Activated T-helper 2 cell treated with anti-CD3 and anti-CD28 coated beads, Interferon-gamma antibody, Interleukin-2, Interleukin-4, amounts not matched to agents 10 μg/mL and 5 μg/mL and 100 μg/mL, durations not matched to agents 14 hours and 24 hours and 36 hours (primary cell): ENCODE measurements around the gene FREM1. TPM values are rescaled to one million over a fixed set of nuclear protein-coding genes. Genes with fewer than 3 reads are reported as not detected.

Experiments used
- DNase-seq: peaks from one replicate; pipeline ENCODE4 v3.0.0; 2021; ENCODE audit warnings: low spot score
- H3K27ac Mint-ChIP-seq: one replicate; pipeline ENCODE4 v1.8.0; 2021; ENCODE audit warnings: mixed read lengths
- H3K27me3 Mint-ChIP-seq: one replicate; pipeline ENCODE4 v1.8.0; 2021; ENCODE audit warnings: low read depth, mixed read lengths
- H3K36me3 Mint-ChIP-seq: one replicate; pipeline ENCODE4 v1.8.0; 2021; ENCODE audit warnings: low read depth, mixed read lengths
- H3K4me1 Mint-ChIP-seq: one replicate; pipeline ENCODE4 v1.8.0; 2021; ENCODE audit warnings: low read depth, mixed read lengths
- H3K4me3 Mint-ChIP-seq: one replicate; pipeline ENCODE4 v1.8.0; 2021; ENCODE audit warnings: low read depth, mild to moderate bottlenecking, moderate library complexity, mixed read lengths
- H3K9me3 Mint-ChIP-seq: one replicate; pipeline ENCODE4 v1.8.0; 2021; ENCODE audit warnings: mixed read lengths
- intact Hi-C: fragments of 100-400 bp; cut with micrococcal nuclease; formaldehyde crosslinking; loops from one replicate; pipeline ENCODE4 v1.15.1; 2023
- total RNA-seq: library from RNA; stranded (reverse); gene quantifications from 2 replicates; pipeline ENCODE4 v1.2.3, GENCODE V29; 2022

Gene FREM1
- total RNA-seq, 1 donor from 2014 or later, result not detected

DNA sequence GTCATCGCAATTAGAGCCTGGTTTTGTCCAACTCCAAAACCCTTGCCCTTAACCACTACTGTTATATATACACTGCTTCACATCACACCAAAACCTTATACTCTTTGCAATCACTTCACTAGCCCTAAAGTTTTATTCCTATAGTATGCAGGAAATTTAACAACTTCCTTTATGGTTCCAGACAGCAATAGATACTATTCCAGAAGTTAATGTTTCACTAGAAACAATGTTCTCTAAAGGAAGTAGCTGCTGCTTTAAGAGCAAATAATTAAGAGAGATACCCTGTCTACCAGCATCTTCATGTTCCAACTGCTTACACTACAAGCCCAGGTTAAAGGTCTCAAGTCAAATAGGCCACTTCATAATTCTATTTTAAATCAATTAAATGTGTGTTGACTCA lies 22.0 kb downstream of the FREM1 start:
- Mint-ChIP-seq H3K27ac (no peak overlapping the region), H3K27me3 (peaks cover 2% of the 10 kb centered on the region), H3K4me1 (no peaks in the 10 kb centered on the region), H3K36me3 (no peaks in the 10 kb centered on the region), H3K9me3 (no peaks in the 10 kb centered on the region), H3K4me3 (no peak overlapping the region)
- intact Hi-C loops, result no loop called here
- no peak for DNase-seq

DNA sequence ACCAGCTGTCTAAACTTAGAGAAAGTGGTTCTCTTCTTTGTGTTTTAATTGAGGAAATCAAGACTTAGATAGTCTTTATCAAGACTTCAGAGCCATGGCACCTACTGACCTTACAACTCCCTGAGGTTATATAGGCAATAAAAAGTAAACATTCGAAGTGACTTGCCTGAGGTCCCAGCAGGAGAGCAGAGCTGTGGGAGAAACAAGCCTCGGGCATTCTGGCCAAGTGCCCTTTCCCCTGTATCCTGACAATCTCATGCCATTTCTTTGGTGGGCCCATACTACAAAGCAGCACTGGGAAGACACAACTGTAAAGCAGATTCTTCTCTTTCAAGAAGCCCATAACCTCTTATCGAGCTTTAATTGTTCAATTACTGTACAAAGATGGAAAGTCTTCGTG lies 23.1 kb downstream of the FREM1 start:
- DNase-seq, result no peak
- H3K27ac Mint-ChIP-seq, result no peak overlapping the region
- intact Hi-C loops, result no loop called here
- H3K36me3 Mint-ChIP-seq, result no peaks in the 10 kb centered on the region
- H3K4me3 Mint-ChIP-seq, result no peak overlapping the region
- peaks cover 2% of the 10 kb centered on the region for H3K27me3 Mint-ChIP-seq
- H3K4me1 Mint-ChIP-seq, result no peaks in the 10 kb centered on the region
- no peaks in the 10 kb centered on the region for H3K9me3 Mint-ChIP-seq

DNA sequence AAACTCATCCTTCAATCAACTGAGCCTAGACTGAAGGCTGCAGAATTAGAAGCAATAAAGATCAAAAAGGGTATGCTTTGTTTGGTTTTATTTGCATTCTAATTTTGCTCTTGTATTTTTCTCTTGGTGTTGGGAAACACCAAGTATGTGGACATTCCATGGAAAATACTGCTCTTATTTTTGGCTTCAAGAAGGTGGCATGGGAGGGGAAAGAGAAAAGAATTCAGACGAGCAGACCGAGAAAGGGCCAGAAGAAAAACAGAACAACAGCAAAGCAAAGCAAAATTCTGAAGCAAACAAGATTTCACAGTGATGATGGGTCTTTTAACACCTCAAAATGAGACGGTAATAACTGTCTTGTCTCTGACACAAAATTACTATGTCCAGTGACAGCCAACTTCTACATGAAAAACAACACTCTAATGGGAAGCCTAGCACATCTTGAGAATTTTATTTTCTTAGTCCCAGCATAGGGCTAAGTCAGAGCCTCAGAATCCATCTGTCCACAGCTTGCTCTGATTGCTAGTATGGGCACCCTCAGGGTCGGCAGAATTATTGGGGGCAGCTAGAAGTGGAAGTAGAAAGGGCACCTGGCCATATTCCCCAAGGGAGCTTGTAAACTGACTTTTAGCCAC lies 26.8 kb downstream of the FREM1 start:
- no peaks in the 10 kb centered on the region for H3K4me1 Mint-ChIP-seq
- H3K27me3 Mint-ChIP-seq, result no peaks in the 10 kb centered on the region
- H3K4me3 Mint-ChIP-seq, result no peak overlapping the region
- intact Hi-C loops, result no loop called here
- no peaks in the 10 kb centered on the region for H3K36me3 Mint-ChIP-seq
- no peaks in the 10 kb centered on the region for H3K9me3 Mint-ChIP-seq
- no peak for DNase-seq
- no peak overlapping the region for H3K27ac Mint-ChIP-seq

DNA sequence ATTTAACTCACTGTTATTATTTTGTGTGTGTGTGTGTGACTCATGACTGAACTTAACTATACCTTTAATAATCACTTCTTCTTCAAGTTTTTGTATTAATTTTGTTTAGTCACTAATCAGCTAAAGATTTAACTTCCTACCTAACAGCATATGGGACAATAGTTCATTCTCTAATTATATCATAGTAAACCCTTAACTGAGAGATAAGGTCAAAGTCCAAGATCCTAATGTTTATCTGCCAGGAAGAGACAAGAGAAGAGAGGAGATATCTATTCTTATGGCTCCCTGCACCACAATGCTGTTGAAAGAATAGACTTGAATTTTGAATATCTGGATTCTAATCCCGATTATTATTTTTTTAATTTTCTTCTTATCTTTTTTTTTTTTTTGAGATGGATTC lies 28.1 kb downstream of the FREM1 start:
- Mint-ChIP-seq H3K27ac (no peak overlapping the region), H3K9me3 (no peaks in the 10 kb centered on the region), H3K27me3 (no peaks in the 10 kb centered on the region), H3K36me3 (no peaks in the 10 kb centered on the region), H3K4me1 (no peaks in the 10 kb centered on the region), H3K4me3 (no peak overlapping the region)
- no peak for DNase-seq
- intact Hi-C loops, result no loop called here

DNA sequence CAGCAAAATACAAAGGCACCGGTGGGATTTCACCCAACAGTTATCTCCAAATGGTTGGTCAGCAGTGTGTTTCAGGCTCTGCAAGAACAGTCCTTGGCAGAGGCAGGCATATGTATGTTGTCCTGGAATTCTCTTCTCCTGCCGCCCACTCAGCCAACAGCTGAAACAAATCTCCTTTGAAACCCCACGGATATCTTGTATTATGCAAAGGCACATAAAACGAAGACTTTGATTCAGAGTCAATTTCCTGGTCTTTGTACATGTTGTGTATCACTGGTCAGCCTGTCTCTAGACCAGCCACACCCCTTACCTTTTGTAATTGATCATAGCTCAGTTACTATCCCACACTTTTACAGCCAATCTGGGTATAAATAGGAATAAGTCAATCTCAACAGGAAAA lies 29.2 kb downstream of the FREM1 start:
- intact Hi-C loops, result no loop called here
- Mint-ChIP-seq H3K4me3 (no peak overlapping the region), H3K9me3 (no peaks in the 10 kb centered on the region), H3K4me1 (no peaks in the 10 kb centered on the region), H3K36me3 (no peaks in the 10 kb centered on the region), H3K27me3 (no peaks in the 10 kb centered on the region), H3K27ac (no peak overlapping the region)
- DNase-seq, result no peak

DNA sequence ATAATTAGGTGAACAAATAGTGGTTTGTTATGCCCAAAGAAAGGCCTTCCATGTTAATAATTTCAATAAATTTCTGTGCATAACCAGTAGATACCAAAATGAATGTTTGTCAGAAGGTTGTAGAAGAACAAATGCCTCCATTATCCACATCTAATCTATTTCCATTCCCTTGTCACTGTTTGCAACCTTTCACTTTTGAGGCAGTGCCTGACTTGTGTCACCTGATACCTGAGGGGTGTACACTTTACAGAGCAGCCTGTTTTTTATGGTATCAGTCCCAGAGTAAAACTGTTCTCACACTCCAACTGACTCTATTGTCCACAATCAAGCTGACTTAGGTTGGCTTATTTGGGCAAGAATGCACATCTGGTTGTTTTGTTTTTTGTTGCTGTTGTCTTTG lies 40.1 kb downstream of the FREM1 start:
- DNase-seq, result no peak
- no peaks in the 10 kb centered on the region for H3K36me3 Mint-ChIP-seq
- intact Hi-C loops, result no loop called here
- H3K27ac Mint-ChIP-seq, result no peak overlapping the region
- no peaks in the 10 kb centered on the region for H3K4me1 Mint-ChIP-seq
- no peaks in the 10 kb centered on the region for H3K9me3 Mint-ChIP-seq
- no peaks in the 10 kb centered on the region for H3K27me3 Mint-ChIP-seq
- H3K4me3 Mint-ChIP-seq, result no peak overlapping the region

DNA sequence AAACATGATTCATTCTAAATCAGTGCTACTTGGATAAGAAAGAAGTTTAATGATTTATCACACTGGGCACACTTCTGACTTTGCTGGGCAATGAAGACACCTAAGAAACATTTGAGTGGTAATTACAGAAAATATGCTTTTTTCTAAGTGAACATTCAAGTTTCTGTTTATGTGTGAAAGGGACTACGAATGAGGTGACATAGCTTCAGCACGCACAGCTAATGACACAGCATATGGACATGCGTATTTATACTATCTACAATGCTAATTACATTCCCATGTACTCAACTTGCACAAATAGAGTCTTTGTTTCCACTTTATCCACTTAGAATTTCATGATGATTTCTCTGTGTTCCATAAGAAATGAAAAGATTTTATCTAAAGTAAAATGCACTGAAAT lies 40.6 kb downstream of the FREM1 start:
- no peaks in the 10 kb centered on the region for H3K36me3 Mint-ChIP-seq
- H3K27me3 Mint-ChIP-seq, result no peaks in the 10 kb centered on the region
- intact Hi-C loops, result no loop called here
- no peak for DNase-seq
- no peak overlapping the region for H3K27ac Mint-ChIP-seq
- no peaks in the 10 kb centered on the region for H3K9me3 Mint-ChIP-seq
- no peak overlapping the region for H3K4me3 Mint-ChIP-seq
- no peaks in the 10 kb centered on the region for H3K4me1 Mint-ChIP-seq

DNA sequence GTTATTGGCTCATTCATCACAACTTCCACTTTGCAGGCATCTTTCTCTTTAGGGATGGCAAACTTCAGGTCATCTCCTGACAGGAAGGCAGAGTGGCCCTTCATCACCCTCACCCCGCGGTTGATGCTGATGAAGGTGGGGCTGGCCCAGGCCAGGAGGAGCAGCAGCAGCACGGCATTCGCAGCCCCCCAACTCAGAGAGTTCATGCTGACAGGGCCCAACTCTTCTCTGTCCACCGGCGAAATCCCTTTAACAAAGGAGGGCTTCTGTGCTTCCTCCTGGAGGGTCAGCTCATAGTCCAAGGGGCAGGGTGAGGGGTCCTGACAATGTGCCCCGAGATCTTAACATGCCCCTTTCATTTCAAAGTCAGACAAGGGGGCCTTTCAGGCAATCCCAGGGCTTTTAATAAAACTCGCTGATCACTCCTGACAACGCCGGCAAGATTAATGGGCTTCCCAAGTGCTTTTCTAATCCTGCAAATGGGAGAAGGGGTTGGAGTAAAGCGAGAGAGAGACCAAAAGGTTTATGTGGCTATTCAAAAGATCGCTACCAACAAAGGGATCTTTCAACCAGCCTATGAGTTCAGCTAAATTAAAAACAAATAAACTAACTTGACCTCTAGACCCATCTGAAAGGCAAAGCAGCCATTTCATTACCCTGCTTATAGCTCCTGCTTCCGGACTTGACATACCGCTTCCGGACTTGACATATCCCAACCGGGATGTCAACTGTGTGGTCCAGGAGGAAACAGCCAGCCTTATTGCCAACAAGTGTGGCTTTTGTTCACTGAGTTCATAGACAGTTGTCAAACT lies 41.2 kb downstream of the FREM1 start:
- H3K27ac Mint-ChIP-seq, result no peak overlapping the region
- no peaks in the 10 kb centered on the region for H3K36me3 Mint-ChIP-seq
- H3K4me1 Mint-ChIP-seq, result no peaks in the 10 kb centered on the region
- H3K4me3 Mint-ChIP-seq, result no peak overlapping the region
- H3K9me3 Mint-ChIP-seq, result no peaks in the 10 kb centered on the region
- intact Hi-C loops, result no loop called here
- no peaks in the 10 kb centered on the region for H3K27me3 Mint-ChIP-seq
- DNase-seq, result no peak

DNA sequence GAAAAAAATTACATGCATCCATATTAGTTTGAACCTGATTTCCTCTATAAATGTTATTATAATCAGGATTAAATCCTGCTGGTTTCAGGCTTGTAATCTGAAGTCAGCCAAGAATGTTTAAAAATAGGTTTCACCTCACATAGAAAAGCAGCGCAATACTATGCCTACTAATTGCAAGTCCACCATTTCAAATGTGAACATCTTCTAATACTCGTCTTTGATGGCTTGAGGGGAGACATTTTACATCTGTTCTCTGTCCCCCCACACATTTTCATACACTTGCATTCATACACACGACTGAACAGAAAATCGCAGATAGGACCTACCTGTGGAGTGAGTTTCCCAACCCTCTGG lies 41.8 kb downstream of the FREM1 start:
- Mint-ChIP-seq H3K36me3 (no peaks in the 10 kb centered on the region), H3K27ac (no peak overlapping the region), H3K27me3 (no peaks in the 10 kb centered on the region), H3K9me3 (no peaks in the 10 kb centered on the region), H3K4me1 (no peaks in the 10 kb centered on the region), H3K4me3 (no peak overlapping the region)
- intact Hi-C loops, result no loop called here
- no peak for DNase-seq

DNA sequence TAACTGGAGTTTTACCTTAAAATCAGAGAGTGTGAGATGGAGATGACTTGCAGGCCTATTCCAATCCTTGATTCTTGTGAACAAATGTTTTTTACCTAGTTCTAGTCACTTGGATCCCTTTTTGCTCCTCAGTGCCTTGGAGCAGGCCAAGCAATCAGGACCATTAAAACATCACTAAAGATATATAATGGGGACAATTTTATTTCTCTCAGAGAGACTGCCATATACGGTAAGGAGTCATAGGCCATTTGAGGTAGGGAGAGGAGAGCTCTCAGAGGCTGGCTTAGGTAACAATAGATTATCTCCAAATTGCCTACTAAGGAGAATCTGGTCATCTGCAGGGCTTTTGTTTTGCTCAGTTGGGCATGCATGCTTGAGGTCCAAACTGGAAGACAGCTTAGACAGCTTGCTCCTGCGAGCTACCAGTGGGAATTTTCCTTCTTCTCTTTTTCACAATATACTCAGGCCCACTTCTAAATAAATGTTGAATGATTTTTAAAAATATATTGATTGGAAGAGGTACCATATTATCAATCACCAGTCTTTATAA lies 44.0 kb downstream of the FREM1 start:
- Mint-ChIP-seq H3K36me3 (no peaks in the 10 kb centered on the region), H3K27ac (no peak overlapping the region), H3K4me3 (no peak overlapping the region), H3K9me3 (no peaks in the 10 kb centered on the region), H3K27me3 (no peaks in the 10 kb centered on the region), H3K4me1 (no peaks in the 10 kb centered on the region)
- intact Hi-C loops, result no loop called here
- no peak for DNase-seq

DNA sequence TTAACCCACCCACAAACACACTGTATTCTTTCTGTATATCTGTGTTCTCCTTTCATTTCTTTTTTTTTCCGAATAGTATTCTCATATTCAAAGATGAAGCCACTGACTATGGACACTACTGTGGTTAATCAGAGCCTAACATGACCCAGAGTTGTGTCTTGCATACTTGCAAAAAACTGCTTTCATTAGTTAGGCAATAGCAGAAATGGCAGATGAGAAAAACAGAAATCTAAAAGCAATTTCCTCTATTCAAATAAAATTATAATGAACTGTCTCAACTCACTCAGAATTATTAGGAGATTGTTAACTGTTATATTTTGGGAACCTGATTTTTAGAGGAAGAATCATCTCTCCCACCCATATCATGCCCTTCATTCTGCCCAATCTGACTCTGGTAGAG lies 45.9 kb downstream of the FREM1 start:
- Mint-ChIP-seq H3K36me3 (no peaks in the 10 kb centered on the region), H3K27ac (no peak overlapping the region), H3K4me3 (no peak overlapping the region), H3K27me3 (no peaks in the 10 kb centered on the region), H3K9me3 (no peaks in the 10 kb centered on the region), H3K4me1 (no peaks in the 10 kb centered on the region)
- intact Hi-C loops, result no loop called here
- DNase-seq, result no peak

DNA sequence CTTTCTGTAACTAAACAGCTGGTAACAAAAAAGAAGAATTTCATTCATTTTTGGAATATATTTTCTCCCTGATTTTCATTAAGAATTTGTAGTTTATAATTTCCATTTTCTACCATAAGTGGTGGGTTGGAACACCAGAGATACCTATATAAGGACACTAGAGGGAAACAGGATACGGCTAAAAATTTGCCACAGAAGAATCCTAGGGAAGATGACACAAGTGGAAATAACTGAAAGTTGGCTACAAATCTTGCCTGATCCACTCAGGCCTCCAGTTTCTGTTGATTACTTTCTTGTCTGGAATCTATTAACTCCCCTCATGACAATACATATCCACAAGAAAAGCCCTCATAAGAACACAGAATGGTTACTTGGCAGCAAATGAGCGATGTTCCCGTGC lies 46.8 kb downstream of the FREM1 start:
- no peak for DNase-seq
- no peaks in the 10 kb centered on the region for H3K9me3 Mint-ChIP-seq
- intact Hi-C loops, result no loop called here
- H3K27me3 Mint-ChIP-seq, result no peaks in the 10 kb centered on the region
- H3K4me1 Mint-ChIP-seq, result no peaks in the 10 kb centered on the region
- H3K27ac Mint-ChIP-seq, result no peak overlapping the region
- no peak overlapping the region for H3K4me3 Mint-ChIP-seq
- H3K36me3 Mint-ChIP-seq, result no peaks in the 10 kb centered on the region

DNA sequence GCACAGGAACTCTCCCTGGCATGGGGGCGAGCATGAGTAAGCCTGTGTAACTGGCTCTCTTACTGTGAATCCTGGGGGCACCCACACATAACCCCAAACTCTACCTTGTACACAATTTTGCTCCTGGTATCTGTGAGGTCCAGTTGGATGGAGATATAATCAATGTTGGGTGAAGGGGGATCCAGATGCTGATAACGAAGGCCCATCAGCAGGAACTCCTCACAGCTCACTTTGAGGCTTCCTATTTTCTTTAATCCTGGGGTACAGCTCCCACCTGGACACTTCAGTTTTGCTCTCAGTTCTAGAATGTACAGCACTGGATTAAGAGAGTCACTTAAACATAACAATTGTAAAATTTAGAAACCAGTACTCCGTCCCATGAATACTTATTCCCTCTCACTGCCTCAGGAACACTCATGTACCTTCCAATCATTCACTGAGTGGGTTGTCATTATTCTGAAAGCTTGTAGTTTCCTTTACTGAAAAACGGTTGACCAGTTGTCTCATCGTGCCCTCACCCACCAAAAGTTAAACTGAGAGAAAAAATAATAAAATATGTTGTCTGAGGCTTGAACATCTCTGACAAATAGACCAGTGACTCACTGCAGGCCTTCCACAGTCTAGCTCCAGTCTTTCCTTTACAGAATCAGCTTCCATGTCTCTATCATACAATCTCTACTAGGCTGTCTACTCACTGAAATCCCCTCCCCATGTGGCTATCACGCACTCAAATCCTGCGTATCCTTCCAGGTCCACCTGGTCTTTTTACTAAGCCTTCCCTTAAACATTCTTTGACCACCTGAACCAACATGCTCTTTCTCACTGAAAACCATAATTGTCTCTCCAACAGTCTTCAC lies 52.6 kb downstream of the FREM1 start:
- intact Hi-C loops, result no loop called here
- Mint-ChIP-seq H3K4me3 (no peak overlapping the region), H3K4me1 (no peaks in the 10 kb centered on the region), H3K27ac (no peak overlapping the region), H3K9me3 (no peaks in the 10 kb centered on the region), H3K27me3 (peaks cover 5% of the 10 kb centered on the region), H3K36me3 (no peaks in the 10 kb centered on the region)
- no peak for DNase-seq
